Measurements from ENCODE around the gene JARID2.
A peak's percentile ranks its signal among the peaks of the same experiment; 100 is the strongest.

Gene JARID2

DNA sequence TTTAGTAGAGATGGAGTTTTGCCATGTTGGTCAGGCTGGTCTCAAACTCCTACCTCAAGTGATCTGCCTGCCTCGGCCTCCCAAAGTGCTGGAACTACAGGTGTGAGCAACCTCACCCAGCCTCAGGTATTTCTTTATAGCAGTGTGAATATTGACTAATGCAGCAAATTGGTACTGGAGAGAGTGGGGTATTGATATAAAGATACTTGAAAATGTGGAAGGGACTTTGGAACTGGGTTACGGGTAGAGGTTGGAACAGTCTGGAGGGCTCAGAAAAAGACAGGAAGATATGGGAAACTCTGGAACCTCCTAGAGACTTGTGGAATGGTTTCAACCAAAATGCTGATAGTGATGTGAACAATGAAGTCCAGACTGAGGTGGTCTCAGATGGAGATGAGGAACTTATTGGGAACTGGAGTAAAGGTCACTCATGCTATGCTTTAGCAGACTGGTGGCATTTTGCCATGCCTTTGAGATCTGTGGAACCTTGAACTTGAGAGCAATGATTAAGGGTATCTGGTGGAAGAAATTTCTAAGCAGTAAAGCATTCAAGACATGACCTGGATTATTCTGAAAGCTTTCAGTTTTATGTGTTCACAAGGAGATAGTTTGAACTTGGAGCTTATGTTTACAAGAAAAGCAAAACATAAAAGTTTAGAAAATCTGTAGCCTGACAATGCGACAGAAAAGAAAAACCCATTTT is 289.8 kb downstream of the JARID2 start:
- WGBS: over 99% methylated on average over 3 of the region's 3 CpGs
- Histone ChIP-seq H3K4ac (ENCODE audit: low read depth in 1 of 2, low read length in 2 of 2) (no peak overlapping the region), H3K14ac (ENCODE audit: low read length in 2 of 2) (no peak overlapping the region)

DNA sequence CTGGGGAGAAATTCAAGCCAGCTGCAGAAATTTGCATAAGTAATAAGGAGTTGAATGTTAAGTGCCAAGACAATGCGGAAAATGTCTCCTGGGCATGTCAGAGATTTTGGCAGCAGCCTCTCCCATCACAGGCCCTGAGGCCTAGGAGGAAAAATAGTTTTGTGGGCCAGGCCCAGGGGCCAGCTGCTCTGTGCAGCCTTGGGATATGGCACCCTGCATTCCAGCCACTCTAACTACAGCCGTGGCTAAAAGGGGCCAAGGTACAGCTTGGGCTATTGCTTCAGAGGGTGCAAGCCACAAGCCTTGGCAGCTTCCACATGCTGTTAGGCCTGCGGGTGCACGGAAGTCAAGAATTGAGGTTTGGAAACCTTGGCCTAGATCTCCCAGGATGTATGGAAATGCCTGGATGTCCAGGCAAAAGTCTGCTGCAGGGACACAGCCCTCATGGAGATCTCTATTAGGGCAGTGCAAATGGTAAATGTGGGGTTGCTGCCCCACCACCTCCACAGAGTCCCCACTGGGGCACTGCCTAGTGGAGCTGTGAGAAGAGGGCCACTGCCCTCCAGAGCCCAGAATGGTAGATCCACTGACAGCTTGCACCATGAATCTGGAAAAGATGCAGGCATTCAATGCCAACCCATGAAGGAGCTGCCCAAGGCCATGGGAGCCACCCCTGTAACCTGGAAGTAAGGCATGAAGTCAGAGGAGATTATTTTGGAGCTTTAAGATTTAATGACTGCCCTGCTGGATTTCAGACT is 290.5 kb downstream of the JARID2 start:
- H2AFZ ChIP-seq (ENCODE audit: low read depth, low read length): no peak overlapping the region
- H3K4ac ChIP-seq (ENCODE audit: low read depth in 1 of 2, low read length in 2 of 2): no peak overlapping the region
- WGBS: 98% methylated on average over 4 of the region's 4 CpGs
- H2BK12ac ChIP-seq (ENCODE audit: low read length in 2 of 2): peak overlapping the region in 1 of 2 experiments; percentile 64
- no peak for DNase-seq
- H2AK5ac ChIP-seq (ENCODE audit: low read length, severe bottlenecking): no peak overlapping the region
- no peak overlapping the region for H2BK15ac ChIP-seq (ENCODE audit: low read depth, poor library complexity, severe bottlenecking)
- H4K8ac ChIP-seq (ENCODE audit: low read length): no peak overlapping the region
- peaks cover 5% of the 10 kb centered on the region for H3K4me1 ChIP-seq (ENCODE audit: control insufficient read depth, insufficient read depth, low read depth, low read length)
- no peak overlapping the region for H3K4me2 ChIP-seq (ENCODE audit: low read length, poor library complexity, severe bottlenecking)
- no peaks in the 10 kb centered on the region for H3K9me3 ChIP-seq (ENCODE audit: control insufficient read depth, low read length)
- H2BK5ac ChIP-seq (ENCODE audit: low read depth, low read length, poor library complexity, severe bottlenecking): no peak overlapping the region
- H3K27ac ChIP-seq (ENCODE audit: low read length, poor library complexity, severe bottlenecking): no peak overlapping the region
- no peak overlapping the region for H3K23ac ChIP-seq (ENCODE audit: low read length in 2 of 2)
- H3K18ac ChIP-seq (ENCODE audit: low read depth in 1 of 2, low read length in 2 of 2): peak overlapping the region in 1 of 2 experiments; percentile 73
- H3K79me1 ChIP-seq (replicated peaks; ENCODE audit: low read length, poor library complexity, severe bottlenecking): peaks cover 28% of the 10 kb centered on the region
- no peak overlapping the region for H3K14ac ChIP-seq (ENCODE audit: low read length in 2 of 2)
- H2BK120ac ChIP-seq (ENCODE audit: low read depth, low read length): no peak overlapping the region
- peaks cover 6 to 22% of the 10 kb centered on the region in 2 experiments for H3K36me3 ChIP-seq (ENCODE audit: control insufficient read depth in 1 of 2, insufficient read depth in 2 of 2, low read depth in 1 of 2, low read length in 2 of 2)
- H3K27me3 ChIP-seq (ENCODE audit: control insufficient read depth in 1 of 2, insufficient read depth in 1 of 2, low read length in 2 of 2): no peaks in the 10 kb centered on the region
- H3K4me3 ChIP-seq (ENCODE audit: insufficient read depth in 1 of 2, low read depth in 1 of 2, low read length in 2 of 2): no peak overlapping the region
- no peak overlapping the region for H3K9ac ChIP-seq (ENCODE audit: low read length)
- no peak overlapping the region for H4K91ac ChIP-seq (ENCODE audit: low read length)

More for the DNA sequence above, 289.8 kb downstream of the JARID2 start:
- no peak overlapping the region for H4K8ac ChIP-seq (ENCODE audit: low read length)
- H4K91ac ChIP-seq (ENCODE audit: low read length): no peak overlapping the region
- no peak overlapping the region for H3K18ac ChIP-seq (ENCODE audit: low read depth in 1 of 2, low read length in 2 of 2)
- H2BK5ac ChIP-seq (ENCODE audit: low read depth, low read length, poor library complexity, severe bottlenecking): no peak overlapping the region
- peaks cover 13 to 27% of the 10 kb centered on the region in 2 experiments for H3K36me3 ChIP-seq (ENCODE audit: control insufficient read depth in 1 of 2, insufficient read depth in 2 of 2, low read depth in 1 of 2, low read length in 2 of 2)
- H3K27ac ChIP-seq (ENCODE audit: low read length, poor library complexity, severe bottlenecking): no peak overlapping the region
- no peak overlapping the region for H2BK15ac ChIP-seq (ENCODE audit: low read depth, poor library complexity, severe bottlenecking)
- no peaks in the 10 kb centered on the region for H3K27me3 ChIP-seq (ENCODE audit: control insufficient read depth in 1 of 2, insufficient read depth in 1 of 2, low read length in 2 of 2)
- no peak overlapping the region for H3K23ac ChIP-seq (ENCODE audit: low read length in 2 of 2)
- peaks cover 26% of the 10 kb centered on the region for H3K79me1 ChIP-seq (replicated peaks; ENCODE audit: low read length, poor library complexity, severe bottlenecking)
- H2AFZ ChIP-seq (ENCODE audit: low read depth, low read length): no peak overlapping the region
- no peak overlapping the region for H2AK5ac ChIP-seq (ENCODE audit: low read length, severe bottlenecking)
- DNase-seq: no peak
- H3K9me3 ChIP-seq (ENCODE audit: control insufficient read depth, low read length): no peaks in the 10 kb centered on the region
- no peak overlapping the region for H3K4me2 ChIP-seq (ENCODE audit: low read length, poor library complexity, severe bottlenecking)
- H2BK120ac ChIP-seq (ENCODE audit: low read depth, low read length): no peak overlapping the region
- H3K9ac ChIP-seq (ENCODE audit: low read length): no peak overlapping the region
- no peak overlapping the region for H3K4me3 ChIP-seq (ENCODE audit: insufficient read depth in 1 of 2, low read depth in 1 of 2, low read length in 2 of 2)
- no peak overlapping the region for H2BK12ac ChIP-seq (ENCODE audit: low read length in 2 of 2)
- peaks cover 5% of the 10 kb centered on the region for H3K4me1 ChIP-seq (ENCODE audit: control insufficient read depth, insufficient read depth, low read depth, low read length)

DNA sequence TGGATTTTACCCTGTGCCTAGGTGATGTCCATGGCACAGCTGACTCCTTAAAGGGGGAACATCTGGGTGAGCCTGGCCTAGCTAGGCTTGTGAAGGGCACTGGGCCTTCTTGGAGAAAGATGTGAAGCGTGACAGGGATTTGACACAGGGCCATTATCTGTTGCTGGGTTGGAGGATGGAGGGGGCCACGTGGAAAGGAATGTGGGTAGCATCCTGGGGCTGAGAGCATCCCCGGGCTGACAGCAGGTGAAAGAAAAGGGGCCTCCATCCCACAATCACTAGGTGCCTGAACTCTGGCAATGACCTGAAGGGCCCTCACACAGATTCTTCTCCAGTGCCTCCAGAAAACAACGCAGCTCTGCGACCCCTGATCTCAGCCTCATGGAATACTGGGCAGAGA is 292.2 kb downstream of the JARID2 start:
- Histone ChIP-seq H2AK5ac (ENCODE audit: low read length, severe bottlenecking) (no peak overlapping the region), H3K4me1 (ENCODE audit: control insufficient read depth, insufficient read depth, low read depth, low read length) (peaks cover 5% of the 10 kb centered on the region), H2BK120ac (ENCODE audit: low read depth, low read length) (peak overlapping the region; percentile 61), H3K27ac (ENCODE audit: low read length, poor library complexity, severe bottlenecking) (no peak overlapping the region), H3K36me3 (ENCODE audit: control insufficient read depth in 1 of 2, insufficient read depth in 2 of 2, low read depth in 1 of 2, low read length in 2 of 2) (peaks cover 0 to 13% of the 10 kb centered on the region in 2 experiments), H3K9ac (ENCODE audit: low read length) (no peak overlapping the region), H2BK5ac (ENCODE audit: low read depth, low read length, poor library complexity, severe bottlenecking) (no peak overlapping the region), H3K18ac (ENCODE audit: low read depth in 1 of 2, low read length in 2 of 2) (peak overlapping the region; percentile 75), H3K4me3 (ENCODE audit: insufficient read depth in 1 of 2, low read depth in 1 of 2, low read length in 2 of 2) (no peak overlapping the region), H2BK15ac (ENCODE audit: low read depth, poor library complexity, severe bottlenecking) (peak overlapping the region; percentile 28), H2BK12ac (ENCODE audit: low read length in 2 of 2) (peak overlapping the region in 1 of 2 experiments; percentile 97), H4K91ac (ENCODE audit: low read length) (peak overlapping the region; percentile 90), H3K9me3 (ENCODE audit: control insufficient read depth, low read length) (no peaks in the 10 kb centered on the region), H3K23ac (ENCODE audit: low read length in 2 of 2) (no peak overlapping the region), H3K14ac (ENCODE audit: low read length in 2 of 2) (no peak overlapping the region), H3K79me1 (replicated peaks; ENCODE audit: low read length, poor library complexity, severe bottlenecking) (peaks cover 29% of the 10 kb centered on the region), H3K4ac (ENCODE audit: low read depth in 1 of 2, low read length in 2 of 2) (no peak overlapping the region), H2AFZ (ENCODE audit: low read depth, low read length) (no peak overlapping the region), H3K27me3 (ENCODE audit: control insufficient read depth in 1 of 2, insufficient read depth in 1 of 2, low read length in 2 of 2) (no peaks in the 10 kb centered on the region), H4K8ac (ENCODE audit: low read length) (peak overlapping the region; percentile 60), H3K4me2 (ENCODE audit: low read length, poor library complexity, severe bottlenecking) (no peak overlapping the region)
- 96% methylated on average over 4 of the region's 5 CpGs for WGBS
- DNase-seq: no peak

DNA sequence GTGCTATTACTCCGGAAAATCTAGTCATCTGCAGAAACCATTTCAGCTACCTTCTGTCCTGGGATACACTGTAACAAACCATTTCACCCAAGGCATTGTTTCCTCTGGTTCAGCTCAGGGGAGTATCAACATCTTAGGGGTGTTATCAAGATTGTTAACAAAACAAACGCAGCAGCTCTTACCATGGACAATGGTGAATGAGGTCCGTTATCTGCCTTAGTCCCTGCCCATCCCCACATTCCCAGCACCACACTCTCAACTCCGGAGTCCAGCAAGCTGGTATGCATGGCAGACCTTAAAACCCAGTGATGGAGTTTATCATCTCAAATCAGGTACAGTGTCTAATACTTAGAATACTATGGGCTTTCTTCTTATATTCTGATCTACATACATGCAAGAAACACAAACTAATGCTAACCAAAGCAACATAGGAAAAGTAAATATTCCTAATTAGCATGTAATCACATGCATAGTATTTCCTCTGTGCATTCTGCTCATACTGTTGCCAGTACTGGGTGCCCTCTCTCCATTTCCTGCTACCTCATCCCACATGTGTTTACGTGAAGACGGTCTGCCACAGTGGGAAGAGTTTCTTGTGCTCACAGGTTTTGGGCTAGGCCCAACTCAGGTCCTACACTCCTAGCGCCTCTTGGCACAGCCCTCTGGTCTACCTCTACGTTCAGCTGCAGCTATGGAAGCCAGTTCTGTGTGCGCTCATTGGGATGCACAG is 293.1 kb downstream of the JARID2 start:
- H3K9ac ChIP-seq (ENCODE audit: low read length): no peak overlapping the region
- peak overlapping the region; percentile 80 for H4K91ac ChIP-seq (ENCODE audit: low read length)
- H3K23ac ChIP-seq (ENCODE audit: low read length in 2 of 2): no peak overlapping the region
- H2AK5ac ChIP-seq (ENCODE audit: low read length, severe bottlenecking): no peak overlapping the region
- H2BK5ac ChIP-seq (ENCODE audit: low read depth, low read length, poor library complexity, severe bottlenecking): no peak overlapping the region
- no peak overlapping the region for H3K4me3 ChIP-seq (ENCODE audit: insufficient read depth in 1 of 2, low read depth in 1 of 2, low read length in 2 of 2)
- H3K4me2 ChIP-seq (ENCODE audit: low read length, poor library complexity, severe bottlenecking): no peak overlapping the region
- no peak overlapping the region for H3K4ac ChIP-seq (ENCODE audit: low read depth in 1 of 2, low read length in 2 of 2)
- peaks cover 0 to 9% of the 10 kb centered on the region in 2 experiments for H3K36me3 ChIP-seq (ENCODE audit: control insufficient read depth in 1 of 2, insufficient read depth in 2 of 2, low read depth in 1 of 2, low read length in 2 of 2)
- WGBS: 93% methylated on average over 9 of the region's 9 CpGs
- peak overlapping the region; percentile 69 for H4K8ac ChIP-seq (ENCODE audit: low read length)
- H3K27me3 ChIP-seq (ENCODE audit: control insufficient read depth in 1 of 2, insufficient read depth in 1 of 2, low read length in 2 of 2): no peaks in the 10 kb centered on the region
- DNase-seq: no peak
- no peak overlapping the region for H2BK120ac ChIP-seq (ENCODE audit: low read depth, low read length)
- no peak overlapping the region for H3K27ac ChIP-seq (ENCODE audit: low read length, poor library complexity, severe bottlenecking)
- H3K9me3 ChIP-seq (ENCODE audit: control insufficient read depth, low read length): no peaks in the 10 kb centered on the region
- no peak overlapping the region for H2BK12ac ChIP-seq (ENCODE audit: low read length in 2 of 2)
- H3K4me1 ChIP-seq (ENCODE audit: control insufficient read depth, insufficient read depth, low read depth, low read length): peaks cover 5% of the 10 kb centered on the region
- no peak overlapping the region for H2AFZ ChIP-seq (ENCODE audit: low read depth, low read length)
- H3K79me1 ChIP-seq (replicated peaks; ENCODE audit: low read length, poor library complexity, severe bottlenecking): peaks cover 26% of the 10 kb centered on the region
- H2BK15ac ChIP-seq (ENCODE audit: low read depth, poor library complexity, severe bottlenecking): no peak overlapping the region
- peak overlapping the region; percentile 28 to 77 for H3K18ac ChIP-seq (ENCODE audit: low read depth in 1 of 2, low read length in 2 of 2)
- H3K14ac ChIP-seq (ENCODE audit: low read length in 2 of 2): peak overlapping the region in 1 of 2 experiments; percentile 26

Data from mesenchymal stem cell (in vitro differentiated cells and primary cell).